K562 (cell line): Measurements from ENCODE around the gene ATRN. TPM values are rescaled to one million over a fixed set of nuclear protein-coding genes. Genes with fewer than 3 reads are reported as not detected.

ENCODE experiments used
- ATAC-seq: fragments of 200-7000 bp; cut with Tn5 transposase; 3 replicates; pipeline ENCODE4 v1.9.1; 2020; ENCODE audit warnings: moderate library complexity
- BruUV-seq: library from RNA; stranded (reverse); fragments of 400-500 nt; replicated peaks from 2 replicates; lab custom pipeline; 2021; lab: Mats Ljungman, UMichigan
- CTCF ChIA-PET: fragments of 300-600 bp; formaldehyde crosslinking; extraction: SDS; loops from one replicate; lab custom pipeline; 2021; ENCODE audit warnings: low intra/inter-chr PET ratio; lab: Yijun Ruan, JAX
- POLR2A ChIA-PET: fragments of 300-600, 350-650 bp; sonication (Branson Sonifier 250); formaldehyde crosslinking; extraction: SDS; loops from one replicate; lab custom pipeline; 2021; ENCODE audit warnings: antibody characterized with exemption, inconsistent platforms; lab: Yijun Ruan, JAX
- DNase-seq, 4 experiments: peaks; one replicate each; pipeline versions ENCODE4 v3.0.0 to v3.0.0-alpha.2; 2011 to 2018; ENCODE audit warnings: low spot score in 3 of 4, mixed read lengths in 3 of 4; ENCODE audit errors: extremely low read depth in 1 of 4
- FAIRE-seq: peaks from 2 replicates; lab custom pipeline; 2011; peaks lifted over from hg19 to GRCh38; lab: Jason Lieb, UNC
- H2AFZ ChIP-seq: 2 replicates; pipeline ENCODE4 v1.6.0; 2011; ENCODE audit warnings: low read depth, low read length, control low read depth, inconsistent platforms
- H3K27ac ChIP-seq: fragments of 200-600 bp; 3 replicates; pipeline ENCODE4 v1.8.0; 2011; ENCODE audit warnings: low read depth, mild to moderate bottlenecking, control low read depth, inconsistent platforms, low read length, moderate library complexity, mixed read lengths; ENCODE audit errors: extremely low read depth
- H3K27me3 ChIP-seq, 2 experiments: fragments of 300-600 bp in 1 of 2; 2 replicates in 1 of 2; 3 replicates in 1 of 2; pipeline versions ENCODE4 v1.6.0 to v1.8.0; 2011; ENCODE audit warnings: inconsistent platforms in 2 of 2, low read length in 2 of 2, mild to moderate bottlenecking in 1 of 2, mixed read lengths in 1 of 2, moderate library complexity in 1 of 2; ENCODE audit not compliant: control insufficient read depth in 2 of 2, insufficient read depth in 2 of 2
- H3K36me3 ChIP-seq: fragments of 300-600 bp; 3 replicates; pipeline ENCODE4 v1.8.0; 2011; ENCODE audit warnings: mild to moderate bottlenecking, low read length, inconsistent platforms; ENCODE audit not compliant: control insufficient read depth, insufficient read depth
- H3K4me1 ChIP-seq, 2 experiments: fragments of 200-600 bp in 1 of 2; replicated peaks in 1 of 2; 2 replicates in 1 of 2; 3 replicates in 1 of 2; pipeline versions ENCODE4 v1.5.1 to v1.8.0; 2011; ENCODE audit warnings: inconsistent platforms in 2 of 2, low read length in 2 of 2, mild to moderate bottlenecking in 1 of 2, mixed read lengths in 1 of 2, moderate library complexity in 1 of 2; ENCODE audit not compliant: control insufficient read depth in 2 of 2, insufficient read depth in 2 of 2
- H3K4me2 ChIP-seq: 2 replicates; pipeline ENCODE4 v1.6.1; 2011; ENCODE audit warnings: low read length, control low read depth, inconsistent platforms, mixed read lengths; ENCODE audit not compliant: insufficient read depth
- H3K4me3 ChIP-seq: fragments of 200-600 bp; sonication (generic), shearing (Covaris generic); 2 replicates; pipeline ENCODE4 v1.5.1; 2016; ENCODE audit warnings: control low read depth, inconsistent platforms
- H3K79me2 ChIP-seq: fragments of 200-600 bp; 3 replicates; pipeline ENCODE4 v1.8.0; 2011; ENCODE audit warnings: low read length, inconsistent platforms; ENCODE audit not compliant: control insufficient read depth, insufficient read depth
- H3K9ac ChIP-seq, 2 experiments: 2 replicates each; pipeline versions ENCODE4 v1.6.0 to v1.6.1; 2011; ENCODE audit warnings: low read depth in 2 of 2, low read length in 2 of 2, control low read depth in 1 of 2, inconsistent platforms in 1 of 2, mild to moderate bottlenecking in 1 of 2, mixed read lengths in 1 of 2; ENCODE audit not compliant: insufficient read depth in 1 of 2
- H3K9me1 ChIP-seq: one replicate; pipeline ENCODE4 v1.6.0; 2011; ENCODE audit warnings: inconsistent platforms, mild to moderate bottlenecking, low read length, moderate library complexity; ENCODE audit not compliant: control insufficient read depth, insufficient read depth
- H3K9me3 ChIP-seq: replicated peaks from 2 replicates; pipeline ENCODE4 v1.5.1; 2011; ENCODE audit warnings: low read depth, low read length, inconsistent platforms; ENCODE audit not compliant: control insufficient read depth, insufficient read depth
- H4K20me1 ChIP-seq: replicated peaks from 2 replicates; pipeline ENCODE4 v1.6.1; 2011; ENCODE audit warnings: low read length, inconsistent platforms, mixed read lengths; ENCODE audit not compliant: control insufficient read depth, insufficient read depth
- ADNP ChIP-seq: fragments of 200-800 bp; sonication (Bioruptor generic); IDR thresholded peaks from 2 replicates; pipeline ENCODE4 v1.6.1; 2016; ENCODE audit warnings: missing genetic modification characterization, missing compliant biosample characterization
- CC2D1A ChIP-seq: fragments of 450-650 bp; IDR thresholded peaks from 2 replicates; pipeline ENCODE4 v1.6.1; 2017; ENCODE audit warnings: mild to moderate bottlenecking
- GATAD2A ChIP-seq: fragments of 450-650 bp; IDR thresholded peaks from 2 replicates; pipeline ENCODE4 v1.6.1; 2017
- ZNF232 ChIP-seq: sonication (generic); formaldehyde crosslinking; IDR thresholded peaks from 2 replicates; pipeline ENCODE4 v1.8.0; 2022; ENCODE audit warnings: mild to moderate bottlenecking, missing genetic modification reagents
- ZNF695 ChIP-seq: fragments of 450-650 bp; formaldehyde crosslinking; IDR thresholded peaks from 2 replicates; pipeline ENCODE4 v1.4.0; 2020; ENCODE audit warnings: mild to moderate bottlenecking, moderate library complexity
- WGBS: fragments of 100-300 bp; shearing (Covaris generic); methylation state at CpG from one replicate; pipeline ENCODE4 v1.1.6; 2016; ENCODE audit warnings: low coverage, mixed read lengths; ENCODE audit not compliant: insufficient coverage; ENCODE audit errors: missing lambda C conversion rate; 5-methylcytosine and 5-hydroxymethylcytosine counted together
- in situ Hi-C: fragments of 300-500 bp; cut with MboI; formaldehyde crosslinking; loops from 4 replicates; pipeline ENCODE4 v1.15.0; 2018; ENCODE audit warnings: inconsistent platforms, mixed read lengths
- intact Hi-C: fragments of 100-400 bp; cut with micrococcal nuclease; formaldehyde crosslinking; loops from 2 replicates; pipeline ENCODE4 v1.14.2; 2022
- polyA plus RNA-seq, 8 experiments: library from polyadenylated mRNA; depleted of rRNA in 4 of 8; stranded (reverse) in 5 of 8; unstranded in 3 of 8; fragments of >200 nt; fragmentation: Nextera tagmentation in 2 of 8; fragmentation: Illumina TruSeq in 1 of 8; extraction: Ambion mirVana in 2 of 8; extraction: Trizol in 1 of 8; gene quantifications; 2 replicates each; pipeline versions ENCODE4 v1.2.1 to v1.2.3, GENCODE V29; 2011 to 2014; ENCODE audit warnings: inconsistent platforms in 1 of 8, missing spikeins in 1 of 8
- total RNA-seq, 7 experiments: library from RNA; depleted of rRNA in 6 of 7; stranded (reverse); fragments of >200 nt in 6 of 7; fragmentation: Illumina TruSeq in 2 of 7; extraction: Trizol in 2 of 7; gene quantifications; 2 replicates each; pipeline versions ENCODE4 v1.2.1 to v1.2.3, GENCODE V29; 2011 to 2021; ENCODE audit warnings: low replicate concordance in 1 of 7
- TF ChIP-seq, protein P1 (sequence below): fragments of 450-650 bp; IDR thresholded peaks from 2 replicates; pipeline ENCODE4 v1.6.1; 2016; ENCODE audit warnings: missing biosample characterization, missing genetic modification characterization
- TF ChIP-seq, protein P2 (sequence below): fragments of 450-650 bp; formaldehyde crosslinking; IDR thresholded peaks from 2 replicates; pipeline ENCODE4 v1.4.0; 2020; ENCODE audit warnings: mild to moderate bottlenecking, moderate library complexity

The ATRN gene
- total and polyA plus RNA-seq, 9 of the 15 experiments (the other 6 are each of a cell fraction or from before 2014, with no cell fraction given): 0.69 to 16.5 (median 7.6) TPM

DNA sequence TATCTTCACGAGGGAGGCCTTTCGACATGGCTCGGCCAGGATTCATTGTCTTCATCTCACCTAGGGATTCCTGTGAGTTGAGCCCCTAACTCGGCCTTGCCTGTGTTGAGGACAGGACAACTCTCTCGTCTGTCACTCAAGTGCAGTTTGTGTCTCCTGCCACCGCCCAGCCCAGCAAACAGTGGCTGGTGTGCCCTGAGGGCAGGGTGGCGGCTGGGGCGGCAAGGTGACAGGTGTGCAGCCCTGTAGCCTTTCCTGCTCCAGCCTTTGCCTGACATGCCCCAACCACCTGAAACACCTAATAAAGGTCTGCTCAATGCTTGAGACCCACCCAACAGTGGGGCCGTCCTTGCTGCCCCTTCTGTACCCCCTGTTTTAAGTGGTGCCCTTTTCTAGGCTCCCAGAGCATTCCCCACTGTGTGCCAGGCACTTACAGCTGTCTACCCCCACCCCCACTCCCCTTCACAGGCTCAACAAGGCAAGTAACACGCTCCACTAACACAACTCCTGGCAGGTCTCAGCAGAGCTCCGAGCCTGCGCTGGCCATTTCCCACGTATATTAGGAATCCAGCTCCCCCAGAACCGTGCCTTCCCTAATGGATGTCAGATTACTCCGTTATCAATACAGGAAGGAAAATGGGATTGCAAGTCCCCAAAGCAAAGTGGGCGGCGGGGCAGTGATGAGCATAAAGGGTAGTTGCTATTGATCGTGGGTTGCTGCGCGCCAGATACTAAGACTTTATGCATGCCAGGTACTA lies 174.7 kb downstream of the ATRN start:
- Histone ChIP-seq H3K27me3 (no peaks in the 10 kb centered on the region), H3K4me1 (peaks cover 0 to 4% of the 10 kb centered on the region in 2 experiments; a peak in 2 of 5 replicates), H3K4me2 (no peak overlapping the region), H3K79me2 (no peaks in the 10 kb centered on the region), H4K20me1 (0 out of 2 replicates have a peak, but pooled peaks cover 4% of the 10 kb centered on the region), H2AFZ (no peak overlapping the region), H3K9me3 (no peaks in the 10 kb centered on the region), H3K36me3 (no peaks in the 10 kb centered on the region; the same call in 2 of the 3 replicates), H3K9ac (no peak overlapping the region), H3K9me1 (no peaks in the 10 kb centered on the region), H3K4me3 (no peak overlapping the region), H3K27ac (no peak overlapping the region)
- ATAC-seq: no peak
- intact Hi-C loops: no loop called here
- DNase-seq: no peak
- TF ChIP-seq ZNF232 (CRISPR knock-in tag): no peak
- TF ChIP-seq, protein P1, sequence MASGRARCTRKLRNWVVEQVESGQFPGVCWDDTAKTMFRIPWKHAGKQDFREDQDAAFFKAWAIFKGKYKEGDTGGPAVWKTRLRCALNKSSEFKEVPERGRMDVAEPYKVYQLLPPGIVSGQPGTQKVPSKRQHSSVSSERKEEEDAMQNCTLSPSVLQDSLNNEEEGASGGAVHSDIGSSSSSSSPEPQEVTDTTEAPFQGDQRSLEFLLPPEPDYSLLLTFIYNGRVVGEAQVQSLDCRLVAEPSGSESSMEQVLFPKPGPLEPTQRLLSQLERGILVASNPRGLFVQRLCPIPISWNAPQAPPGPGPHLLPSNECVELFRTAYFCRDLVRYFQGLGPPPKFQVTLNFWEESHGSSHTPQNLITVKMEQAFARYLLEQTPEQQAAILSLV (tag): no peak
- TF ChIP-seq GATAD2A: no peak
- TF ChIP-seq ZNF695 (CRISPR knock-in tag): no peak
- TF ChIP-seq CC2D1A: no peak
- no peak for TF ChIP-seq ADNP (tag)
- TF ChIP-seq, protein P2, sequence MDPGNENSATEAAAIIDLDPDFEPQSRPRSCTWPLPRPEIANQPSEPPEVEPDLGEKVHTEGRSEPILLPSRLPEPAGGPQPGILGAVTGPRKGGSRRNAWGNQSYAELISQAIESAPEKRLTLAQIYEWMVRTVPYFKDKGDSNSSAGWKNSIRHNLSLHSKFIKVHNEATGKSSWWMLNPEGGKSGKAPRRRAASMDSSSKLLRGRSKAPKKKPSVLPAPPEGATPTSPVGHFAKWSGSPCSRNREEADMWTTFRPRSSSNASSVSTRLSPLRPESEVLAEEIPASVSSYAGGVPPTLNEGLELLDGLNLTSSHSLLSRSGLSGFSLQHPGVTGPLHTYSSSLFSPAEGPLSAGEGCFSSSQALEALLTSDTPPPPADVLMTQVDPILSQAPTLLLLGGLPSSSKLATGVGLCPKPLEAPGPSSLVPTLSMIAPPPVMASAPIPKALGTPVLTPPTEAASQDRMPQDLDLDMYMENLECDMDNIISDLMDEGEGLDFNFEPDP (CRISPR knock-in tag): no peak
- in situ Hi-C loops: no loop called here
- no peak for FAIRE-seq
- ChIA-PET CTCF (no interaction called here), POLR2A (interaction anchor here (0.6 kb wide), 1 partner anchor 512 kb away, joined by 3 read pairs; no protein-coding TSS in a partner anchor)
- no TSS peak for BruUV-seq
- 81% methylated on average over 19 of the region's 20 CpGs for WGBS
